Ovary (tissue), 9 donors: ENCODE measurements around the gene SLAMF1. TPM values are rescaled to one million over a fixed set of nuclear protein-coding genes. Genes with fewer than 3 reads are reported as not detected.

ENCODE experiments used
- DNase-seq, 5 donors: peaks; one replicate each; pipeline ENCODE4 v3.0.0-alpha.2; 2019 to 2020
- H3K27ac ChIP-seq, 2 donors: fragments of 200-600 bp; one replicate each; pipeline versions ENCODE4 v1.5.1 to v1.8.0; 2019 to 2022
- H3K27me3 ChIP-seq: fragments of 200-600 bp; one replicate; pipeline ENCODE4 v1.8.0; 2022
- H3K36me3 ChIP-seq: fragments of 200-600 bp; sonication (generic); one replicate; pipeline ENCODE4 v1.5.1; 2019
- H3K4me1 ChIP-seq: one replicate; pipeline ENCODE4 v1.8.1; 2013; ENCODE audit warnings: mild to moderate bottlenecking, moderate library complexity; ENCODE audit not compliant: insufficient read depth
- H3K4me3 ChIP-seq: fragments of 200-600 bp; sonication (generic); one replicate; pipeline ENCODE4 v1.5.1; 2017
- H3K9me3 ChIP-seq, 2 donors: fragments of 200-600 bp in 1 of 2; sonication (generic) in 1 of 2; one replicate each; pipeline versions ENCODE4 v1.5.1 to v1.8.1; 2013 to 2019; ENCODE audit warnings: mild to moderate bottlenecking in 1 of 2, moderate library complexity in 1 of 2
- EP300 ChIP-seq: sonication (generic); formaldehyde crosslinking; IDR thresholded peaks from one replicate; pipeline ENCODE4 v1.6.1; 2017; ENCODE audit warnings: antibody characterized with exemption
- POLR2A ChIP-seq: fragments of 450-650 bp; IDR thresholded peaks from one replicate; pipeline ENCODE4 v1.6.1; 2017; ENCODE audit warnings: antibody characterized with exemption, mild to moderate bottlenecking, moderate library complexity
- WGBS, 3 donors: extraction: QIAGEN DNeasy Blood & Tissue Kit in 1 of 3; methylation state at CpG; one replicate each; pipeline versions ENCODE4 v1.1.5 to v1.1.7; 2013 to 2017; 5-methylcytosine and 5-hydroxymethylcytosine counted together
- intact Hi-C, 4 donors: fragments of 100-400 bp; cut with DNase I; formaldehyde crosslinking; loops; one replicate each; pipeline versions ENCODE4 v1.11.0 to v1.15.1; 2022 to 2023
- polyA plus RNA-seq, 2 donors: library from polyadenylated mRNA; stranded (reverse); fragments of 200-250 nt in 1 of 2; fragments of 350-450 nt in 1 of 2; fragmentation: Illumina TruSeq in 1 of 2; extraction: RNeasy Lipid Tissue Mini Kit (QIAGEN cat#74804) in 1 of 2; gene quantifications; one replicate each; pipeline ENCODE4 v1.2.3, GENCODE V29; 2013 to 2014
- total RNA-seq, 7 donors: library from RNA; depleted of rRNA in 2 of 7; stranded (reverse); fragments of >200 nt in 2 of 7; fragmentation: NEBNext Ultra II Directional in 3 of 7; extraction: Animal tissue kit (Norgen Biotek cat#: 25700) in 3 of 7; gene quantifications; one replicate each; pipeline versions ENCODE4 v1.1.0 to v1.2.4, GENCODE V29; 2016 to 2023
- TF ChIP-seq, protein P1 (sequence below), 3 donors: fragments of 450-650 bp in 2 of 3; fragments of 200-600 bp in 1 of 3; IDR thresholded peaks; one replicate each; pipeline versions ENCODE4 v1.5.1 to v1.8.0; 2016 to 2022; ENCODE audit warnings: antibody characterized with exemption in 3 of 3, mild to moderate bottlenecking in 1 of 3
- donor health status: DM: no; HTN: no; CAD: no; lungs with moderate emphysema.
- donor health status: DM: no; HTN: no; CAD: no.
- donor health status: Bipolar disorder and iron deficiency.
- donor health status: DM: yes; HTN: yes; CAD: no.
- donor health status: DM: no; HTN: no; CAD: no.
- donor health status: DM: yes; HTN: yes; CAD: no.

Gene SLAMF1
- total and polyA plus RNA-seq, 9 donors = 0.15 to 0.68 (median 0.27) TPM; not detected in 3

DNA sequence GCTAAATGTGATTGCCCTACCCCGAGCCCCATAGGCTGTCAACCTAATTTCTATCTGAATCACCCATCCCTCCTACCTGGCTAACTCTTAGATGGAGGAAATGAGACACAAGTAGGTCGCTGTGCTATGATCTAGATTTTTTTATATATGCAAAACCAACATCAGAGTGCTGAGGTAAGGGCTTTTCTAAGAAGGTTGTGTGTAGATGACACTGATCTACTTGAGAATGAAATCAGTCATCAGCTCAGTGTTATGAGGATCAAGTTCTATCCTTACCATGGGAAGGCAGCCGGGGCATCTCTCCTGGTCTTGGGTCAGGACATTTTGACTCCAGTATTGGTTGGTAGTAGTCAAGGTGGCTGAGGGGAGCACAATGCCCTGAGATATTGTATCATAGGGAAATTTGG lies 23.6 kb downstream of the SLAMF1 start:
- Histone ChIP-seq H3K4me3 (no peak overlapping the region), H3K36me3 (no peaks in the 10 kb centered on the region), H3K4me1 (no peaks in the 10 kb centered on the region), H3K27me3 (no peaks in the 10 kb centered on the region), H3K27ac (no peak overlapping the region), H3K9me3 (no peaks in the 10 kb centered on the region)
- 87 to 91% (median 88%) methylated on average over 3 of the region's 3 CpGs for WGBS, 3 donors
- TF ChIP-seq, protein P1, sequence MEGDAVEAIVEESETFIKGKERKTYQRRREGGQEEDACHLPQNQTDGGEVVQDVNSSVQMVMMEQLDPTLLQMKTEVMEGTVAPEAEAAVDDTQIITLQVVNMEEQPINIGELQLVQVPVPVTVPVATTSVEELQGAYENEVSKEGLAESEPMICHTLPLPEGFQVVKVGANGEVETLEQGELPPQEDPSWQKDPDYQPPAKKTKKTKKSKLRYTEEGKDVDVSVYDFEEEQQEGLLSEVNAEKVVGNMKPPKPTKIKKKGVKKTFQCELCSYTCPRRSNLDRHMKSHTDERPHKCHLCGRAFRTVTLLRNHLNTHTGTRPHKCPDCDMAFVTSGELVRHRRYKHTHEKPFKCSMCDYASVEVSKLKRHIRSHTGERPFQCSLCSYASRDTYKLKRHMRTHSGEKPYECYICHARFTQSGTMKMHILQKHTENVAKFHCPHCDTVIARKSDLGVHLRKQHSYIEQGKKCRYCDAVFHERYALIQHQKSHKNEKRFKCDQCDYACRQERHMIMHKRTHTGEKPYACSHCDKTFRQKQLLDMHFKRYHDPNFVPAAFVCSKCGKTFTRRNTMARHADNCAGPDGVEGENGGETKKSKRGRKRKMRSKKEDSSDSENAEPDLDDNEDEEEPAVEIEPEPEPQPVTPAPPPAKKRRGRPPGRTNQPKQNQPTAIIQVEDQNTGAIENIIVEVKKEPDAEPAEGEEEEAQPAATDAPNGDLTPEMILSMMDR (IDR thresholded peaks at IDR 0.05) = no peak
- no peak for TF ChIP-seq POLR2A
- no peak for TF ChIP-seq EP300
- DNase-seq = no peak
- intact Hi-C loops = no loop called here

DNA sequence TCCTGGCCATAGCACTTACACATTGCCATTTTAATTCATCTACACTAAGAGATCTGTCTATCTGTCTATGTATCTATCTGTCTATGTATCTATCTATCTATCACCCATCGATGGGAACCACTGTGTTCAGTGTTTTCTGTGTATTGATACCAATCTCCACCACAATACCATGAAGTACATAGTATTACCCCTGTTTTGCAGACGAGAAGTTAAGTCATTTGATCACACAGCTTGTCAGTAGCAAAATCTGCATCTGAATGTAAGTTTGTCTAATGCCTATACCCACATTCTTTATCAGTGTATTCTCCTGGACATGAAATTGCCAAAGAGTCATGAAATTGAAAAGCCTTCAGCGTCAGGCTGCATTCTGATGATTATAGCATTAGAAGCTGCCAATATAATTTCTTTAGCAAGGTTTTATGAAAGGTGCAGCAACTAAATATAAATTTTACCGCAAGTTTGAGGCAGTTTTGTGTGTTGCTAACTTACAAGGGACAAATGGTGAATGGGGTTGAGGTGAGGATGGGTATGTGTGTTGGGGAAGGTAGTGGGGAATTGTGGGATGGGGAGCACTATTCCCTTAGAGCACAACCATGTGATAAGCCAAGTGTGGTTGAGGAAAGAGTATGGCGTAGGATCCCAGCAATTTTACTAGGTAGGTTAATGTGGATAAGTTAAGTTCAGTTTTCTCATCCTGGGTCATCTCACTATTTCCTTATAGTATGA lies 24.2 kb downstream of the SLAMF1 start:
- no peaks in the 10 kb centered on the region for H3K36me3 ChIP-seq
- intact Hi-C loops = no loop called here
- no peaks in the 10 kb centered on the region for H3K4me1 ChIP-seq
- H3K9me3 ChIP-seq = no peaks in the 10 kb centered on the region
- WGBS, 3 donors = 82 to 89% (median 89%) methylated on average over 5 of the region's 5 CpGs
- no peaks in the 10 kb centered on the region for H3K27me3 ChIP-seq
- DNase-seq = no peak
- H3K4me3 ChIP-seq = no peak overlapping the region
- no peak overlapping the region for H3K27ac ChIP-seq
- TF ChIP-seq POLR2A = no peak
- no peak for TF ChIP-seq EP300
- TF ChIP-seq, protein P1 (IDR thresholded peaks at IDR 0.05) = no peak

DNA sequence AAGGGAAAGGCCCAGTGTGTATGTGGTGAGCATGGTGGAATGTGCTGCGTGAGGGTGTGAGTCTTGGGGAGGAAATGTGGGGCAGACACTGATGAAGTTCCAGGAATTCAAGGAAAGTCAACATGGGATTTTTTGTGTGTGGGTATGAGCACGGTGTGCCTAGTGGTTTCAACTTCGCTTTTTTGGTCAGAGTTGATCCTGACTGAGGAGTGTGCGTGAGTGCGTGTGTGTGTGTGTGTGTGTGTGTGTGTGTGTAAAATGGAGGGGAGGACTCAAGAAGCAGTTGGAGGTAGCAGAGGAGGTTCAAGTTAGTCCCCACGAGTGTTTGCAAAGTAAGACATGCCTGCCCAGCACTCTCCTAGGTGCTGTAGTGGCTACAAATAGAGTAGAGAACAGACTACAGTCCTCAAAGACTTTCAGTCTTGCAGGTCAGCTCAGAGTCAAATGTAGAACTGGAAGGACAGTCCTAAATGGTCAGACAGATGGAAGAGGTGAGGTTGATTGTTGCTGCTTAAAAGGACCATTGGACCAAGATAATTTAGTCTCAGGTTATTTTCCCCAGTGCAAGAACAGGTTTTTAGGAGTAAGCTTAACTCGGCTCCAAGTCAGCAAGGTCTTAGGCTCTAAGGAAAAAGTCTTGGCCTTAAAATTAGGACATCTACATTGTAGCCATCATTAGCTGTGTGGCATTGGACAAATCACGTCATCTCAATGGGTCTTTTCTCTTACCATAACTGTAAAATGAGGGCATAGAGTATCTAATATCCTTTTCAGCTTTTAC lies 25.0 kb downstream of the SLAMF1 start:
- no peak for DNase-seq
- no peak for TF ChIP-seq EP300
- H3K36me3 ChIP-seq = no peaks in the 10 kb centered on the region

DNA sequence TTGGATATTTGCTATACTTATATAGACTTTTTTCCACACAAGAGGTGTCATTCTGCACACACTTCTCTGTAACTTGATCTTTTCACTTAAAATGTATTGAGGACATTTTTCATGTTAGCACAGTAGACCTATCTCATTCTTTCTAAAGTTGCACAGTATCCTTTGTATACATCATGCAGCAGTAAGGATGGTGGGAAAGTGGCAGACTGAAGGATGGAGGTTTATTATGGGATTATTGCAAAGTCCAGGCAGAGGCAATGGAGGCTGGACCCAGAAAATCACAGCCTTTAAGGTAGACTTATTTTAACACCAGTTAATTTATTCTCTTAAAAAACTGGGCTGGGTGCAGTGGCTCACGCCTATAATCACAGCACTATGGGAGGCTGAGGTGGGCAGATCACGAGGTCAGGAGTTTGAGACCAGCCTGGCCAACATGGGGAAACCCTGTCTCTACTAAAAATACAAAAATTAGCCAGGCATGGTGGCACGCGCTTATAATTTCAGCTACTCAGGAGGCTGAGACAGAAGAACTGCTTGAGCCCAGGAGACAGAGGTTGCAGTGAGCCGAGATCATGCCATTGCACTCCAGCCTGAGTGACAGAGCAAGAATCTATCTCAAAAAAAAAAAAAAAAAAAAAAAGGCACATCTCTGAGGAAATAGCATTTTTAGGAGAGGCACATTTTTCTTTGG lies 25.8 kb downstream of the SLAMF1 start:
- no peak for DNase-seq
- no peak for TF ChIP-seq EP300
- TF ChIP-seq, protein P1 (IDR thresholded peaks at IDR 0.05) = no peak
- no peak for TF ChIP-seq POLR2A
- Histone ChIP-seq H3K36me3 (no peaks in the 10 kb centered on the region), H3K9me3 (no peaks in the 10 kb centered on the region), H3K4me1 (no peaks in the 10 kb centered on the region), H3K4me3 (no peak overlapping the region), H3K27me3 (no peaks in the 10 kb centered on the region), H3K27ac (no peak overlapping the region)
- WGBS, 3 donors = 82 to 89% (median 85%) methylated on average over 5 of the region's 5 CpGs
- intact Hi-C loops = no loop called here

More for the DNA sequence above, 25.0 kb downstream of the SLAMF1 start:
- no peak overlapping the region for H3K4me3 ChIP-seq
- 77 to 85% (median 80%) methylated on average over 8 of the region's 8 CpGs for WGBS, 3 donors
- no peaks in the 10 kb centered on the region for H3K4me1 ChIP-seq
- H3K27ac ChIP-seq = no peak overlapping the region
- H3K9me3 ChIP-seq = no peaks in the 10 kb centered on the region
- no peaks in the 10 kb centered on the region for H3K27me3 ChIP-seq
- intact Hi-C loops = no loop called here
